BE2C (cell line): Measurements from ENCODE around the gene AGFG1.
"Not testable (repeated sequence)": the region's sequence is repeated elsewhere in the genome, so short reads cannot be mapped to it uniquely, and the experiment has no call there.

Source experiments
- DNase-seq: peaks from one replicate; pipeline ENCODE4 v3.0.0-alpha.2; 2020
- H3K27me3 ChIP-seq: fragments of 250-450 bp; sonication (Bioruptor Pico); 2 replicates; pipeline ENCODE4 v1.5.1; 2020; ENCODE audit warnings: mild to moderate bottlenecking
- H3K36me3 ChIP-seq: fragments of 250-450 bp; sonication (Bioruptor Pico); 2 replicates; pipeline ENCODE4 v1.5.1; 2020; ENCODE audit warnings: mild to moderate bottlenecking
- H3K4me1 ChIP-seq: fragments of 250-450 bp; sonication (Bioruptor Pico); 2 replicates; pipeline ENCODE4 v1.5.1; 2020
- H3K4me3 ChIP-seq: 2 replicates; pipeline ENCODE4 v1.5.1; 2011; ENCODE audit warnings: low read depth, low read length
- H3K9me3 ChIP-seq: fragments of 250-450 bp; sonication (Bioruptor Pico); 2 replicates; pipeline ENCODE4 v1.5.1; 2020
- TF ChIP-seq, protein P1 (sequence below): IDR thresholded peaks from 2 replicates; pipeline ENCODE4 v1.5.1; 2012; ENCODE audit warnings: mild to moderate bottlenecking, low read depth, low read length

The AGFG1 gene

DNA sequence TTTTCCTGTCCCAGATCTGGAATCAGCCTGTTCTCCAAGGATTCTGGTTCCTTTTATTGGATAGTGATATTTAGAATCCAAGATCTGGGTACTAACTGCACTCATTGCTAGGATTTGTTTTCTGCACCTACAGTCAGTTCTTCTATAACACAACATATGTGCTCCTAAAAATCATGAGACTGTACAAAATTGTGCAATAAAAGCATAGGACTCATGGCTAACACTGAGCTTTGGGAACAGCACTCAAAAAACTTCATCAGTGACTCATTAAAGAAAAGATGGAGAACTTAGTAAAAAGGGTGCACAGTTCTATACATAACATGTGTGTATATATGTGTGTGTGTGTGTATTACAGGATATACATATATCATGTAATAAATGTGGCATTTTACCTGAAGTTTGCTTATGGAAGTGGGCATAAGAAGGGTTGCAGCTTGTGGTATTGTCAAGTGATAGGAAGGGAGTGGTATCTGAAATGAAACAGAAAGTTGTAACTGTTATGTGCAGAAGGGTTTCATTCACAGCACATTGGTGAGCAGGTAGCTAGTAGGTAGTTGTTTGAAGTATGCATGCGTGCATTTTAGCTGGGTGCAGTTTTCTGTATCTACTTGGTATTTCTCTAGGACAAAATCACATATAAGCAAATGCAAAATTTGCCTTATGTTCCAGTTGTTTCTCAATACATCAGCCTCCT, 120.9 kb downstream of the AGFG1 start:
- H3K36me3 ChIP-seq, result no peaks in the 10 kb centered on the region
- DNase-seq, result no peak
- no peaks in the 10 kb centered on the region for H3K4me1 ChIP-seq
- peaks cover 5% of the 10 kb centered on the region; the same call in 1 of the 2 replicates for H3K27me3 ChIP-seq
- TF ChIP-seq, protein P1, sequence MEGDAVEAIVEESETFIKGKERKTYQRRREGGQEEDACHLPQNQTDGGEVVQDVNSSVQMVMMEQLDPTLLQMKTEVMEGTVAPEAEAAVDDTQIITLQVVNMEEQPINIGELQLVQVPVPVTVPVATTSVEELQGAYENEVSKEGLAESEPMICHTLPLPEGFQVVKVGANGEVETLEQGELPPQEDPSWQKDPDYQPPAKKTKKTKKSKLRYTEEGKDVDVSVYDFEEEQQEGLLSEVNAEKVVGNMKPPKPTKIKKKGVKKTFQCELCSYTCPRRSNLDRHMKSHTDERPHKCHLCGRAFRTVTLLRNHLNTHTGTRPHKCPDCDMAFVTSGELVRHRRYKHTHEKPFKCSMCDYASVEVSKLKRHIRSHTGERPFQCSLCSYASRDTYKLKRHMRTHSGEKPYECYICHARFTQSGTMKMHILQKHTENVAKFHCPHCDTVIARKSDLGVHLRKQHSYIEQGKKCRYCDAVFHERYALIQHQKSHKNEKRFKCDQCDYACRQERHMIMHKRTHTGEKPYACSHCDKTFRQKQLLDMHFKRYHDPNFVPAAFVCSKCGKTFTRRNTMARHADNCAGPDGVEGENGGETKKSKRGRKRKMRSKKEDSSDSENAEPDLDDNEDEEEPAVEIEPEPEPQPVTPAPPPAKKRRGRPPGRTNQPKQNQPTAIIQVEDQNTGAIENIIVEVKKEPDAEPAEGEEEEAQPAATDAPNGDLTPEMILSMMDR, result no peak
- H3K4me3 ChIP-seq, result no peak overlapping the region
- no peaks in the 10 kb centered on the region; the same call in 1 of the 2 replicates for H3K9me3 ChIP-seq

DNA sequence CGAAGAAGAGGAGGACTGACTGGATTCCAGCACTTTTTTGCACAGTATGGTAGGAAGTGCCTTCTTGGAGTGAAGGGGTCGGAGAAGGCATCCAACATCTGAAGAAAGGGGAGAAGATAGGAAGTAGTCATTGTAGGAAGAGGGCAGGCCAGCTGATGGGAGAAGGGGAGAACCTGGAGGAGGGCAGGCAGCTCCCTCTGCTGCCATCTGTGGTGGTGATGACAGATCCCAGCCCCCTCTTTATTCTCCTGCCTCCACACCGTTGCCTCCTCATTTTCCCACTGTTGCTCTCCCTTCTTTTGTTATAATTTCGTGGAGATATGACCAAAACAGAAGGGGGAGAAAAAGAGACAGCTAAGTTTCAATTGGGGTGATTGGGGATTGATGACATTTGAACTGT, 123.8 kb downstream of the AGFG1 start:
- Histone ChIP-seq H3K27me3 (peaks cover 5% of the 10 kb centered on the region; the same call in 1 of the 2 replicates), H3K36me3 (no peaks in the 10 kb centered on the region), H3K4me3 (no peak overlapping the region), H3K4me1 (no peaks in the 10 kb centered on the region), H3K9me3 (no peaks in the 10 kb centered on the region; the same call in 1 of the 2 replicates)
- TF ChIP-seq, protein P1, result no peak
- no peak for DNase-seq

DNA sequence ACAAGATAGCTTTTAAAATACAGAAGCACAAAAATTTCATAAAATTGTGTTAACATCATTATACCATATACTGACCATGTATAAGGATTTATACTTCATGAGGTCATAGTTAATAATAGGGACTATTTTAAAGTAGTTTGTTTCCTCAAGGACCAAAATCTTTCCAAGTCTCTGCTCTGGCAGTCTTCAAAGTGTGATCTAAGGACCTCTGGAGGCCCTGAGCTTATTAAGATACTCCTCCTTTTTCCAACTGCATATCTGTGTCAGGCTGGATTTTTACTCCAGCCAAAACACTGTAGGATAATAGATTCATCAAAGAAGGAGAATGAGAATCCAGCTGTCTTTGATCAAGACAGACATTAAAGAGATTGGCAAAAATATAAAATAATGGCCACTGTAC, 125.1 kb downstream of the AGFG1 start:
- no peaks in the 10 kb centered on the region for H3K36me3 ChIP-seq
- H3K9me3 ChIP-seq, result no peaks in the 10 kb centered on the region; the same call in 1 of the 2 replicates
- H3K4me3 ChIP-seq, result no peak overlapping the region
- peaks cover 5% of the 10 kb centered on the region; the same call in 1 of the 2 replicates for H3K27me3 ChIP-seq
- no peaks in the 10 kb centered on the region for H3K4me1 ChIP-seq
- TF ChIP-seq, protein P1, result no peak
- DNase-seq, result no peak

DNA sequence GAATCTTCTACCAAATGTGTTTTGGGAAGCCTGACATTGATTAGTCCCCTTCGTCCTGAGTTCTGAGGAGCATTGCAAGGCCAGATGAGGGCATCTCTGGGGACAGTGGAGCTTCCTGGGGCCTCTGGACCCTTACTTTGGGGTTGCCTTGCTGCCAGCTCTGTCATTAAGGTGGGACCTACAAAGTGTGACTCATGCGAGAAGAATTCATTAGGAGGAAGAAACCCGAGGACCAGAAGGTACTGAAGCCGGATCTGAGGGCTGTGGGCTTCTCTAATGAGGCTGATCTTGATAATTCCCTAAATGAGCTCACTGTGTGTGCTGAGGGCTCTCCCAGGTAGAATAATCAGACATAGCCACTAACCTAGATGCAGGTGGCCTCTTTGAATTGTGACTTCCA, 126.0 kb downstream of the AGFG1 start:
- Histone ChIP-seq H3K27me3 (peaks cover 5% of the 10 kb centered on the region; the same call in 1 of the 2 replicates), H3K4me3 (no peak overlapping the region), H3K36me3 (no peaks in the 10 kb centered on the region), H3K9me3 (no peaks in the 10 kb centered on the region; the same call in 1 of the 2 replicates), H3K4me1 (no peaks in the 10 kb centered on the region)
- DNase-seq, result no peak
- TF ChIP-seq, protein P1, result no peak

DNA sequence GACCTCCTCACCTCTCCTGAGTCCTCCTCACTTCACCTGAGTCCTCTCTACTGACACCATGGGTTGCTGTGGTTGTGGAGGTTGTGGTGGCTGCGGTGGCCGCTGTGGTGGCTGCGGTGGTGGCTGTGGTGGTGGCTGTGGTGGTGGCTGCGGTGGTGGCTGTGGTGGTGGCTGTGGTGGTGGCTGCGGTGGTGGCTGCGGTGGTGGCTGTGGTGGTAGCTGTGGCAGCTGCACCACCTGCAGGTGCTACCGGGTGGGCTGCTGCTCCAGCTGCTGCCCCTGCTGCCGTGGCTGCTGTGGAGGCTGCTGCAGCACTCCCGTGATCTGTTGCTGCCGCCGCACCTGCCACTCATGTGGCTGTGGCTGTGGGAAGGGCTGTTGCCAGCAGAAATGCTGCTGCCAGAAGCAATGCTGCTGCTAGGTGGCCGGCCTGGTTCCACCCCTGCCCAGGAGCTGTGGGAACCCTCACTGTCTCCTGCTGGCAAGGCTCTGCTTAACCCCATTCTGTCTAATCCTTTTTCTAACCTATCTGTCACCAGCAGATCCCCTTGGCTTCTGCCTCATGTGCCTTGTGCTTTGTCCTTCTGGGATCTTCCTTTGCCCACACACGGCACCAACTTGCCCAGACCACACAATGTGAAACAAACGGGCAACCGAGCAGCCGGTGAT, 127.0 kb downstream of the AGFG1 start, which contains the start of gene SCYGR2:
SCYGR2 (plus strand) TSS at position 59 of the 669 bp plus-strand sequence; CDS start at position 59, 0 bp downstream.
- not testable (repeated sequence) for H3K9me3 ChIP-seq, H3K4me1 ChIP-seq, H3K36me3 ChIP-seq, DNase-seq, H3K4me3 ChIP-seq, H3K27me3 ChIP-seq

DNA sequence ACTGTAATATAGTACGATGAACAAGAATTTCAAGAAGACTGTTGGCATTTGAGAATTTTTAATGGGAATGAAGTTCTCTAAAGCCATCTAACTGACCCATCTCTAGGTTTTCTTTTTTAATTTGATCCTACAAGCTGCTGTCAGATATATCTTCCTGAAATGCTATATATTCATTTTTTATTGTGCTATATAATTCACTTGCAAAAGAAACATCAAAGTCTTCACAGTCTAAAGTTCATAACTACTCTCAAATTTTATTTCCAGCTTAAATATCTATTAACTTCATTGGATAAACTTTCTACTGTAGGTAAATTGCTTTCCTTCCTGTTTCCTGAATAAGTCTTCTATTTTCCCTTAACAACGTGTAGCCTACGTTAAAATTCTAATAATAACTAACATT, 130.4 kb downstream of the AGFG1 start:
- no peak for DNase-seq
- H3K36me3 ChIP-seq, result no peaks in the 10 kb centered on the region
- H3K4me1 ChIP-seq, result no peaks in the 10 kb centered on the region
- H3K9me3 ChIP-seq, result no peaks in the 10 kb centered on the region; the same call in 1 of the 2 replicates
- no peak overlapping the region for H3K4me3 ChIP-seq
- TF ChIP-seq, protein P1, result no peak
- no peaks in the 10 kb centered on the region for H3K27me3 ChIP-seq
